Measurements from ENCODE around the gene GNL2.
"Not testable (repeated sequence)": the region's sequence is repeated elsewhere in the genome, so short reads cannot be mapped to it uniquely, and the experiment has no call there.

The GNL2 gene

GRCh38 chr1:37559080-37559479 lies 36.7 kb downstream of the GNL2 start:
- DNase-seq (ENCODE audit: low read depth) = no peak

GRCh38 chr1:37558411-37558810 lies 37.3 kb downstream of the GNL2 start:
- DNase-seq (ENCODE audit: low read depth) = no peak

GRCh38 chr1:37557402-37557801 lies 38.3 kb downstream of the GNL2 start:
- DNase-seq (ENCODE audit: low read depth) = no peak

- peak; percentile 90 for DNase-seq (ENCODE audit: low read depth)
These were observed 39.0 kb downstream of the GNL2 start, which contains the start of gene DNALI1 for GRCh38 chr1:37556712-37557196. DNALI1 (plus strand) TSS chr1:37556940; CDS start chr1:37556995, 55 bp downstream.

DNA sequence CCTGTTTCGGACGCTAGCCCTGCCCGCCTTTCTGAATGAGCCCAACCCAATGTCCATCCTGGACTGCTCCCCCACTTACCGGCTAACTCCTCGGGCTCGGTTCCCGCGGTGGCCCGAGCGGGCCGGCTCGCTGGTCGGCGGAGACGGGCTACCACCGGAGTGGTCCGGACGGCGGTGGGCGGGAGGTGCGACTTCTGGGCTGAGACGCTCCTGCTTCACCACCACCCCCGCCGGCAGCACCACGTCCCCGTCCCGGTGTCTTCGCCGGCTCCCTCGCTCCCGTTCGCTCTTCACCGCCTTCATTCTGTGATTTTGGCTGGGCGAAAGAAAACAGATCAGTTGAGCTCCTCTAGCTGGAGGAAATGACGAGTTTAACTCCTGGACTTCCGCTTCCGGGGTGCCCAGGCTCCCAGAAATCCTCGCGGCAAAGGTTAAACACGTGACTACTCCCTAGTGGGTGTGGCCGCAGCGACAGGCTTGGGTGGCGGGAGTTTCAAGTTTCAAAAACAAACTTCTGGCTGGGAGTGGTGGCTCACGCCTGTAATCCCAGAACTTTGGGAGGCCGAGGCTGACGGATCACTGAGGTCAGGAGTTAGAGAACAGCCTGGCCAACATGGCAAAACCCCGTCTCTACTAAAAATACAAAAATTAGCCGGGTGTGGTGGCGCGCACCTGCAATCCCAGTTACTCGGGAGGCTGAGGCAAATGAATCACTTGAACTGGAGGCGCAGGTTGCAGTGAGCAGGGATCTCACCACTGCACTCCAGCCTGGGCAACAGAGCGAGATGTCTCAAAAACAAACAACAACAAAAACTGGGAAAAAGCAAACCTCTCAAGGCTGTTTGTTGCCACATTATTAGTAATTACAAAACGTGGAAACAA lies 41.6 kb downstream of the GNL2 start, which contains the start of gene SNIP1:
Gene SNIP1 (minus strand): TSS at position 367 of the 882 bp plus-strand sequence. CDS start 64 bp downstream, at position 303.
- peak; percentile 82 for DNase-seq (ENCODE audit: low read depth)

DNA sequence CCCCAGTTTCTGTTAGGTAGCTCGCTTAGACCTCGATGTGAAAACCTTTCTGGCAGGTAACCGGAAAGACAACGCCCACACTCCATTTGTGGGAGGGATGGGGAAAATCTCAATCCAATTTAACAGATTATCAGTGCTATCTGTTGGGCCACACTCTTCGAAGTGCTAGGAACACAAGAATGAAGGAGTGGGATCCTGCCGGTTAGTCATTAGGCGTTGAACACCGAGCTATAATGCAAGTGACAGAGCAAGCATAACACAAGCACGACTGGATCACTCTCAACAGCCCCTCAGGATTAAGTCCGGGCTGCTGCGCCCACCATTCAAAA lies 42.2 kb downstream of the GNL2 start:
- DNase-seq (ENCODE audit: low read depth) = no peak

DNA sequence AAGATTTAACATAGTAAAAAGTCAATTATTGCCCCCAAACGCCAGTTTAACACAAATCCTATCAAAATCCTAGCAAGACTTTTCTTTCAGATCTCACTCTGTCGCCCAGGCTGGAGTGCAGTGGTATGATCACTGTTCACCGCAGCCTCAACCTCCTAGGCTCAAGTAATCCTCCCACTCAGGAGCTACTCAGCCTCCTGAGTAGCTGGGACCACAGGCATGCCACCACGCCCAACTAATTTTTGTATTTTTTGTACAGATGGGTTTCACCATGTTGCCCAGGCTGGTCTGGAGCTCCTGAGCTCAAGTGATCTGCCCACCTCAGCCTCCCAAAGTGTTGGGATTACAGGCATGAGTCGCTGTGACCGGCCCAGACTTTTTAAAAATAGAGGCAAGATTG lies 46.4 kb downstream of the GNL2 start:
- no peak for DNase-seq (ENCODE audit: low read depth)

GRCh38 chr1:37545019-37545418 lies 50.7 kb downstream of the GNL2 start:
- DNase-seq (ENCODE audit: low read depth) = no peak

- no peak for DNase-seq (ENCODE audit: low read depth)
These were observed 51.2 kb downstream of the GNL2 start for GRCh38 chr1:37544530-37544929.

- DNase-seq (ENCODE audit: low read depth) = no peak
These were observed 55.5 kb downstream of the GNL2 start for GRCh38 chr1:37540036-37540785.

GRCh38 chr1:37539154-37539553 lies 56.6 kb downstream of the GNL2 start:
- DNase-seq (ENCODE audit: low read depth) = not testable (repeated sequence)

GRCh38 chr1:37537378-37537777 lies 58.4 kb downstream of the GNL2 start:
- DNase-seq (ENCODE audit: low read depth) = no peak

DNA sequence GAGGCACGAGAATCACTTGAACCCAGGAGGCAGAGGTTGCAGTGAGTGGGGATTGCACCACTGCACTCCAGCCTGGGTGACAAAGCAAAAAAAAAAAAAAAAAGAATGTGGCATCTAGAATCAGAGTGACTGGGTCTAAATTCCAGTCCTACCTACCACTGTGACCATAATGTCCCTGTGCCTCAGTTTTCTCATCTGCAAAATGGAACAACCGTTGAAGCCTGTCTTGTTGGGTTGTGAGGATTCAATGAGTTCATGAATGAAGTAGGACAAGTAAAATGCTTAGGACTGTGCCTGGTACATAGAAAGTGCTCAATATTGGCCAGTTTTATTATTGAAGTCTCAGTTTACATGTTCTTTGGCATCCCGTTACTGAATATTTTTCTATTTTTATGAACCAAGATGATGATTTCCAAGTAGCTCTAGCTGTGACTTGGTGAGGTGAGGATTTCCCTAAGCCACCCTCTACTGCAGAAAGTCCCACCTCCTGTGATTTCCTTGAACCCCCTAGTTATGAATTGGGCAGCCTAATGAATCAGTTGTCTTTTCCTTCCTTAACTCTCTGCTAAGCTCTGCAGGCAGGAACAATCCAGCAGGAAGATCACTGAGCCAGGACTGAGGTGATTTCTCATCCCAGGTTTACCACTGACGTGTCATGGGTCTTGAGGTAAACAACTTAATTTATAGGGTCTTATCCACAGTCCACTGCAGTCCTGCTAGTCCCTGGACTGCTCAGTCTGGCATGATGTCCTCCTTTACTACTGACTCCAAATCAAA lies 62.2 kb downstream of the GNL2 start:
- no peak for DNase-seq (ENCODE audit: low read depth)

GRCh38 chr1:37532418-37533156 lies 63.1 kb downstream of the GNL2 start:
- DNase-seq (ENCODE audit: low read depth) = not testable (repeated sequence)

GRCh38 chr1:37529888-37530287 lies 65.8 kb downstream of the GNL2 start:
- DNase-seq (ENCODE audit: low read depth) = not testable (repeated sequence)

DNA sequence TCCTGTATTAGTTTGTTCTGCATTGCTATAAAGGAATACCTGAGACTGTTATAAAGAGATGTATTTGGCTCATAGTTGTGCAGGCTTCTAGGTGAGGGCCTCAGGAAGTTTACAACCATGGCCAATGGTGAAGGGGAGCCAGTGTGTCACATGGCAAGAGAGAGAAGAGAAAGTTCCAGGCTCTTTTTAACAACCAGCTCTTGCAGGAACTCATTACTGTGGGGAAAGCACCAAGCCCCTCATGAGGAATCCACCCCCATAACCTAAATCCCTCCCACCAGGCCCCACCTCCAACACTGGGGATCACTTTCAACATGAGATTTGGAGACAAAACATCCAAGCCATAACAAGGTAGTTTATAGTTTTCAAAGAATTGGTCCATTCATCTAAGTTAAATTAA lies 76.1 kb downstream of the GNL2 start:
- no peak for DNase-seq (ENCODE audit: low read depth)

DNA sequence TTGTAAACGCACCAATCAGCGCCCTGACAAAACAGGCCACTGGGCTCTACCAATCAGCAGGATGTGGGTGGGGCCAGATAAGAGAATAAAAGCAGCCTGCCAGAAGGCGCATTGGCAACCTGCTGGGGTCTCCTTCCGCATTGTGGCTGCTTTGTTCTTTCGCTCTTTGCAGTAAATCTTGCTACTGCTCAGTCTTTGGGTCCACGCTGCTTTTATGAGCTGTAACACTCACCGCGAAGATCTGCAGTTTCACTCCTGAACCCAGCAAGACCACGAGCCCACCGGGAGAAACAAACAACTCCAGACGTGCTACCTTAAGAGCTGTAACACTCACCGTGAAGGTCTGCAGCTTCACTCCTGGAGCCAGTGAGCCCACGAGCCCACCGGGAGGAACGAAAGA lies 76.8 kb downstream of the GNL2 start:
- DNase-seq (ENCODE audit: low read depth) = not testable (repeated sequence)

DNA sequence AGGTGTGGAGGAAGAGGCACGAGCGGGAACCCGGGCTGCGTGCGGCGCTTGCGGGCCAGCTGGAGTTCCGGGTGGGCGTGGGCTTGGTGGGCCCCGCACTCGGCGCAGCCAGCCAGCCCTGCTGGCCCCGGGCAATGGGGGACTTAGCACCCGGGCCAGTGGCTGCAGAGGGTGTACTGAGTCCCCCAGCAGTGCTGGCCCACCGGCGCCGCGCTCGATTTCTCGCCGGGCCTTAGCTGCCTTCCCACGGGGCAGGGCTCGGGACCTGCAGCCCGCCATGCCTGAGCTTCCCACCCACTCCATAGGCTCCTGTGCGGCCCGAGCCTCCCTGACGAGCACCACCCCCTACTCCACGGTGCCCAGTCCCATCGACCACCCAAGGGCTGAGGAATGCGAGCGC lies 77.5 kb downstream of the GNL2 start:
- DNase-seq (ENCODE audit: low read depth) = not testable (repeated sequence)

- no peak for DNase-seq (ENCODE audit: low read depth)
These were observed 78.2 kb downstream of the GNL2 start for GRCh38 chr1:37517569-37517968.

All from fibroblast of the conjunctiva (primary cell).